Activated naive CD4-positive, alpha-beta T cell treated with anti-CD3 and anti-CD28 coated beads, Interleukin-2, amount 50 U/mL, for 72 hours (primary cell): ENCODE measurements around the gene OSBPL2. TPM values are rescaled to one million over a fixed set of nuclear protein-coding genes. Genes with fewer than 3 reads are reported as not detected.
A peak's percentile ranks its signal among the peaks of the same experiment; 100 is the strongest.

ENCODE experiments used
- ATAC-seq, 2 donors: fragments of 150-1000 bp; cut with Tn5 transposase; 2 replicates each; pipeline ENCODE4 v1.10.0; 2021; ENCODE audit warnings: mild to moderate bottlenecking in 2 of 2, moderate library complexity in 2 of 2
- DNase-seq, 2 donors: peaks; one replicate each; pipeline ENCODE4 v3.0.0; 2021 to 2022; ENCODE audit warnings: low spot score in 2 of 2
- H3K27ac Mint-ChIP-seq, 2 donors: one replicate each; pipeline ENCODE4 v1.8.0; 2022; ENCODE audit warnings: mild to moderate bottlenecking in 2 of 2, mixed read lengths in 2 of 2
- H3K36me3 Mint-ChIP-seq, 2 donors: one replicate each; pipeline ENCODE4 v1.8.0; 2022; ENCODE audit warnings: mixed read lengths in 2 of 2
- H3K9me3 Mint-ChIP-seq, 2 donors: one replicate each; pipeline ENCODE4 v1.8.0; 2022; ENCODE audit warnings: mixed read lengths in 2 of 2
- total RNA-seq, 2 donors: library from RNA; stranded (reverse); gene quantifications; one replicate each; pipeline ENCODE4 v1.2.3, GENCODE V29; 2022

The OSBPL2 gene
- total RNA-seq, 2 donors from 2014 or later: 30.0 to 49.5 TPM

DNA sequence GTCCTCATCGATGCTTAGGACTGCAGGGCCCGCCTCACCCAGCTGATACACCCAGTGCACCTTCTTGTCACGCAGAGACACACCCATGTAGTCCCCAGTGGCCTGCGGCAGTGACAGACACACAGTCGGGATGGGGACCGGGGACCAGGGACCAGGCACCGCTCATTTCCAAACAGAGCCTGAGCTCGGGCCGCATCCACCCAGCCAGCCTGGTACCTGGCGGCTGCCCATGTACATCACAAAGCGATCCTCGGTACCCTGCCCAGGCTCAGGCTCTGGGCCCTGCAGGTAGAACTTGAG, 76.0 kb downstream of the OSBPL2 start:
- Mint-ChIP-seq H3K27ac (no peak overlapping the region), H3K36me3 (no peaks in the 10 kb centered on the region), H3K9me3 (no peaks in the 10 kb centered on the region)
- ATAC-seq: no peak
- no peak for DNase-seq

DNA sequence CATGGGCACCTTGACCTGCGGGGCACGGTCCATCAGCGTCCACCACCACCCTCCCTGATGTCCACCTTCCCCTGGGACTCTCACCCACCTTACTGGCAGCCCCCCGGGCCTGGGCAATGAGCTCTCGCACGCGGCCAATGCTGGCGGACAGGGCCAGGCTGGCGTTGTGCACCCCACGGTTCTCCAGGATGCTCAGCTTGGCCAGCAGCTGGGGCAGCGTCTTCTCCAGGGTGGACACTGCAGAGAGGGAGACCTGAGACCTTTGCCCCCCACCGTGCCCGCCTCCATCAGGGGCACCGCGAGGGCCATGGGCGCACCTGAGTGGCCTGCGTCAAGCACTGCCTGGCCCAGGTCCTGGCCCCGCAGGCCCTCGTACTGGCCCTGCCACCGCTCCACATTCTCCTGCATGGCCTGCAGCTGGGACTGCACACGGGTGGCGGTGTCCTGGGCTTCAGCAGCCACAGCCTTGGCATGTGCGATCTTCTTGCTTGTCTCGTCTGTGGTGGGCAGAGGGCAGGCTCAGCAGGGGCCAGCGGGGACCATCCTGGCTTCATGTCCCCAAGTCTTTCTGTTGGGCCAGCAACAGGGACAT, 76.5 kb downstream of the OSBPL2 start:
- DNase-seq (no peak), ATAC-seq (no peak)
- Mint-ChIP-seq H3K36me3 (no peaks in the 10 kb centered on the region), H3K9me3 (no peaks in the 10 kb centered on the region), H3K27ac (no peak overlapping the region)

DNA sequence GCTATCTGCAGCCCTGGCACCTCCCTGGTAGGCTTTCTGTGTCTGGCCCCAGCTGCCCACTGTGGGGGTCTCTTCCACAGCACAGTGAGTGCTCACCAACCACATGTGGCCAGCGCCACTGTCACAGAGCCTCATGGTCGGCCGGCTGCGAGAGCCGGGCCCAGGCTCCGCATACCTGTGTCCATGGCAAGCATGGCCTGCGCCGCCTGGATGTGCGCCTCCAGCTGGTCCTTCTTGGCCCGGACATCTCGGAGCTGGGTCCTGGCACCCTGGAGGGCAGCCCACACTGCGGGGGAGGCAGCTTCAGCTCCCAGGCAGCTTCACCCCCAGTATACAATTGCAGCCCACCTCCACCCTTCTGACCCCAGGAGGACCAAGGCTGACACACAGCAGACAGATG, 77.5 kb downstream of the OSBPL2 start:
- no peak overlapping the region for H3K27ac Mint-ChIP-seq
- DNase-seq (no peak), ATAC-seq (no peak)
- H3K36me3 Mint-ChIP-seq: no peaks in the 10 kb centered on the region
- H3K9me3 Mint-ChIP-seq: no peaks in the 10 kb centered on the region

DNA sequence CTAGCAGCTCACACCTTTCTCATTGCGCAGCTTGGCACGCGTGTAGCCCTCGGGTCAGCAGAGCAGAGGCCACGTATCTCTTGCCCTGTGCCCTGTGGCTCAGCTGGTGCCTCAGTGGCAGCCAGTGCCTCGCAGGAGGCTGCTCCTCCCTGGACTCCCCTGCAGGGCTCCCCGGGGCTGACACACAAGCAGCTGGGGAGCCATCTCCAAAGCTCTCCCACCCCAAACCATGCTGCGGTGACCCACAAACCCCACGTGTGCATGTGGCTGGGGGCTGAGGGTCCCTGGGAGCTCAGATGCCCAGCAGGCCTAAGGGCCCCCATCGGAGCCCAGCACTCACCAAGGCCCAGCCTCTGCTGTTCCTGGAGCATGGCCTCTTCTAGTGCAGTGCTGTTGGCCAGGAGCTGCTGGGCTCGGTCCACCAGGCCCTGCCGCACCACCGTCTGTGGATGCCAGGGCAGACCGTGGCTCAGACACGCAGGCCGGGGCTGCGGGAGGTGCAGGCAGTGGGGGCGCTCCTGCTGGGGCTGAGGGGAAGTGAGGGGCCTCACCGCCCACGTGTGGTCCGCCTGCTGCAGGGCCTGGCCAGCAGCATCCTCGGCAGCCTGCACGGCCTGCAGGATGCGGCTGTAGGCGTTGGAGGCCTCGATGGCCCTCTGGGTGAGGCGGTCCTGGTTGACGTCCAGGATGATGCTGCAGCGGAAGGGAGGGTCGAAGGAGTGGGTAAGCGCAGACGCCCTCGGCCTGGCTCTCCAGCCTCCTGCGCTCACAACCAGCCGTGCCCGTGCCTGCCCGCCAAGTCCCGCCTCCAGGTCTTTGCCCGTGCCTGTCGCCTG, 78.2 kb downstream of the OSBPL2 start:
- Mint-ChIP-seq H3K36me3 (no peaks in the 10 kb centered on the region), H3K27ac (no peak overlapping the region), H3K9me3 (no peaks in the 10 kb centered on the region)
- no peak for ATAC-seq
- DNase-seq: no peak

DNA sequence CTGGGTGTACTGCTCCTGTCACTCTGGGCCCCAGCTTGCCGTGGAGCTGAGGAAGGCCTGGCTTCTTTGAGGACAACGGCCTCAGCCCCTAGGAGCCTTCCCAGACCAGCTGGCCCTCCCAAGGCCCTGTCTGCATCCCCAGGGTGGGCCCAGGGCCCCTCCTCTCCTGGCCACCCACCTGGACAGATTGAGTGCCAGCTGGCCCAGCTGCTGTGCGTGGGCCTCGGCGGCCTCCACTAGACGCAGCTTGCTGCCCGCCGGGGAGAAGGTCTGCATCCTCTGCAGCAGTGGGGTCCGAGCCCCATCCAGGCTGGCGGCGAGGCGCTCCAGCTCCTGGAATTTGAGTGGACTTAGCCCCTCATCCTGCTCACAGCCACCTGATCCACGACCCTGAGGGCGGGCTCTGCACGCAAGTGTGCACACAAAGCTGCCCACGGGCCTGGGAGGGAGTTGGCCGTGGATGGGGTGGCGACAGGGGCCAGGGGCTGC, 78.9 kb downstream of the OSBPL2 start:
- H3K27ac Mint-ChIP-seq: no peak overlapping the region
- DNase-seq: no peak
- no peak for ATAC-seq
- no peaks in the 10 kb centered on the region for H3K36me3 Mint-ChIP-seq
- H3K9me3 Mint-ChIP-seq: no peaks in the 10 kb centered on the region

DNA sequence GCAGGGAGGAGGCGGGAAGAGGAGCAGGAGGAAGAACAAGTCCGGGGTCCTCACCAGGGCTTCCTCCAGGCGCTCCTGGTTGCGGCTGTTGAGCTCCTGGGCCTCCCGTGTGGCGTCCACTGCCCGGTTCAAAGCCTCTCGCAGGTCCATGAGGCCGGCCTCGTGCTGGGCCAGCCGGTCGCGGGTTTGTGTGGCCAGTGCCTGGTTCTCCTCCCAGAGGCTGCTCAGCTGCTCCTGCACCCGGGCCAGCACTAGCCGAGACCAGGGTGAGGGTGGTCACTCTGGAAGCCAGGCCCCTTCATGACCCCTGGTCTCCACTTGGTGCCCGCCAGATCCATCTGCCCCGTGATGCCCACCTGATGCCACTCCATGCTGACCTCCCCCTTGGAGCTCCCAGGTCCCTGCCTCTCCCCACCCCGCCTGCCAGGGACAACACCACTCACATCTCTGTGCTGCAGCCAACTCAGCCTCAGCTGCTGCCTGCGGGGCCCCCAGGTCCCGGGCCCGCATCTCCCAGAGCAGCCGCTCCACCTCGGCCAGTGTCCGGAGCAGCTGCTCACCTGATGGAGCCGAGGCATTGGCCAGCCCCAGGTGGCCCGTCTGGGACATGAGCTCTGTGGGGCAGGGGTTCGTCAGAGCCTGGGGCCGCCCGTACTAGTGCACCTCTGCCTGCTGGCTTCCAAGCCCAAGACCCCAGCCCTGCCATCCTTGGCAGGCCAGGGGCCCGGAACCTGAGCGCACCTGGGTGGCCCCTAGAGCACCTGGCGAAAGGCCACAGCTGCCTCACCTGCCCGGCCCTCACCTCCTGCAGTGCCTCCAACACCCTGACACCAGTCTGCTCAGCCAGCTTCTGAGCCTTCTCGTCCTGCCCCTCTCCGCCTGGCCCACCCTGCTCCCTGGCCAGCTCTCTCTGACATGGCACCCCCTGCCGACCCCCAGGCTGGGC, 80.4 kb downstream of the OSBPL2 start:
- no peaks in the 10 kb centered on the region for H3K9me3 Mint-ChIP-seq
- no peak overlapping the region for H3K27ac Mint-ChIP-seq
- DNase-seq (no peak), ATAC-seq (peak; percentile 29 to 54)
- H3K36me3 Mint-ChIP-seq: no peaks in the 10 kb centered on the region

DNA sequence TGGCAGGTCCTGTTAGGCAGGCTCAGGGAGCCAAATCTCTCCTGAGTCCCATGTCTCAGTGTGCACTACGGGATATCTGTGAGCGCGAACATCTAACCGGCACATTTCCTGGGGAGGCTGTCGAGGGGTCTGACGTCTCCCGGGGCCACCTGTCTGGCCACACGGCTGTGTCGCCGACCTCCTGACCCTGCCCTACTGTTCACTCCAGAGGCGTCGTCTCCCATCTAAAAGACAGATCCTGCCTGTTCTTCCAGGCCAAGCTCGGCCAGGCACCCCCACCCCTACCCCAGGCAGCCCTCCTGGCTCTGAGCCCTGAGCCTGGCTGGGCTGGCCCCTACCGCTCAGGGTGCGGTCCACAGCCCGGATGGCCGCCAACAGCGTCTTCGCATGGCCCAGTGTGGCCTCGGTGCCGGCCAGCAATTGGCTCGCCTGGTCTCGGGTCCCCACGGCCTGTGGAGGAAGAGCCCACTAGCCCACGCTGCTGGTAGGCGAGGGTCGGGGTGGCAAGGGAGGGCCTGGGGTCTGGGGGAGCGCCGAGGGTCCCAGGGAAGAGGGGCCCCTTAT, 81.1 kb downstream of the OSBPL2 start:
- H3K9me3 Mint-ChIP-seq: no peaks in the 10 kb centered on the region
- no peak for ATAC-seq
- no peak overlapping the region for H3K27ac Mint-ChIP-seq
- DNase-seq: no peak
- no peaks in the 10 kb centered on the region for H3K36me3 Mint-ChIP-seq

DNA sequence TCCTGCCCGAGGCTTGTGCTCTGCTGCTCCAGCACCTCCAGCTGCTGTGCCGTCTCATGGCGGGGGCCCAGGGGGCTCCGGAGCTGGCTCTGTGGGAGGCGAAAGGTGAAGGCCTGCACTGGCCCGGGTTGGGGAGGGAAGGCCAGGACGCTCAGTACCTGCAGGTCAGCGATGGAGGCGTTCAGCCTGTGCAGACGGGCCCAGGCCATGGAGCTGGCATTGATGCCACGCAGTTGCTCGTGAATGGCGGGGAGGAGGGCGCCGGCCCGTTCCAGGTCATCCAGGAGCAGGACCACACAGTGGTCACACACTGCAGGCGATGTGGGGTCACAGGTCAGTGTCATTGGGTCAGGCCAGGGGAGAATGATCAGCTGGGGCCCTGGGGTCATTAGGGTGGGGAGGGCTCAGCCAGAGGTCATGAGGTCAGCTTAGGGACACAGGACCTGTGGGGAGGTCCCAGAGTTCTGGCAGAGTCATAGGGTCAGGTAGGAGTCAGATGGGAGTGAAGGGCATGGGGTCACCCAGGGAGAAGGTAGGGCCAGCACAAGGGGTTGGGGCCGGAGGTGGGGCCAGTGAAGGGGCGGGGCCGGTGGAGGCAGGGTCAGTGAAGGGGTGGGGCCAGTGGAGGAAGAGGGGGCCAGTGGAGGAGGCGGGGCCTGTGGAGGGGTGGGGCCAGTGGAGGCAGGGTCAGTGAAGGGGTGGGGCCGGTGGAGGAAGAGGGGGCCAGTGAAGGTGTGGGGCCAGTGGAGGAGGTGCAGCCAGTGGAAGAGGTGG, 82.4 kb downstream of the OSBPL2 start:
- H3K9me3 Mint-ChIP-seq: no peaks in the 10 kb centered on the region
- H3K27ac Mint-ChIP-seq: peak overlapping the region in 1 of 2 donors; percentile 41
- DNase-seq: no peak
- H3K36me3 Mint-ChIP-seq: no peaks in the 10 kb centered on the region
- peak; percentile 25 to 28 for ATAC-seq

DNA sequence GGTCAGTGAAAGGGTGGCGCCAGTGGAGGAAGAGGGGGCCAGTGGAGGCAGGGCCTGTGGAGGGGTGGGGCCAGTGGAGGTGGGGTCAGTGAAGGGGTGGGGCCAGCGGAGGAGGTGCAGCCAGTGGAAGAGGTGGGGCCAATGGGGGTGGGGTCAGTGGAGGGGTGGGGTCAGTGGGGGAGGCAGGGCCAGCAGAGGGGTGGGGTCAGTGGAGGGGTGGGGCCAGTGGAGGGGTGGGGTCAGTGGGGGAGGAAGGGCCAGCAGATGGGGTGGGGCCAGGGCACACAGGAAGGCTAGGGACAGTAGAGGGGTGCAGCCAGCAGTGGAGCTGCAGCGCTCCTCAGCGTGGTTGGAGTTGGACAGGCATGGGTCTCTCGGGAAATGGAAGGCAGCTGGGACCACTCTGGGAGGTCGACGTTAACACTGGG, 83.2 kb downstream of the OSBPL2 start:
- DNase-seq (no peak), ATAC-seq (peak in 1 of 2 donors; percentile 41)
- Mint-ChIP-seq H3K9me3 (no peaks in the 10 kb centered on the region), H3K36me3 (no peaks in the 10 kb centered on the region), H3K27ac (no peak overlapping the region)

DNA sequence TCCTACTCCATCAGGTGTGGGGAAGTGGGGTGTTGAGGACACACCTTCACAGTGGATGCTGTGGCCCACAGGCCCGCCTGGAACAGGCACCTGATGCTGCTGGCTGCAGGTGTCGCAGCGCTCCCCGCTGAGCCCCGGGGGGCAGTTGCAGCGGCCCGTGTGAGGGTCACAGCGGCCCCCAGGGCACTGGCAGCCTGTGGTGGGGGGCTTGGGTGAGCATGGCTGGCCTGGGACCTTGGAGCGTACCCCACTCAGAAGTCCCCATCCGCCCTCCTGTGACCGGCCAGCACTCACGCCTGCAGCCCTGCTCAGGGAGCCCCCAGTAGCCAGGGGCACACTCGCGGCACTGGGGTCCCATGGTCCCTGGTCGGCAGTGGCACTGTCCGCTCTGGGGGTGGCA, 83.7 kb downstream of the OSBPL2 start:
- Mint-ChIP-seq H3K27ac (no peak overlapping the region), H3K36me3 (no peaks in the 10 kb centered on the region), H3K9me3 (no peaks in the 10 kb centered on the region)
- ATAC-seq: no peak
- DNase-seq: no peak

DNA sequence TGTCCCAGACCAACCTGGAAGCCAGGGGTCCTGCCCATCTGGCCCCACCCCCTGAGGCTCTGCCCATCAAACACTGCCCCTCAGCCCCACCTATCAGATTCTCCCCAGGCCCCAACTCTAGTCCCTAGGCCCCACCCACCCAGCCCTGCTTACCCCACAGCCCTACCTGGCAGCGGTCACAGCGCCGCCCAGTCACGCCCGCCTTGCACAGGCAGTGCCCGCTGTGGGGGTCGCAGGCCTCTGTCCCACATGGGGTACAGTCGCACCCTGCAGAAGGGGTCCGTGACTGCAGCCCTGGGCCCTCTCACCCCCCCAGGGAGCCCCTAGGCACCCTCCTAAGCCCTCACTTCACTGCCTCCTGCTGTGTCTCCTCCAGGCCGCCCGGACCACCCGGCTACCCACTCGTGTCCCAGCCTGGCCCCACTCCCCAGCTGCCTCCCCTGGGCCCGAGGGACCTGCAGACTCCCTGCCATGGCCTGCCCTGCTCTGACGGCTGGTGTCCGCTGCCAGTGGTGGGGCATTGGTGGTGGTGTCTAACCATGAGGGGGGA, 84.2 kb downstream of the OSBPL2 start:
- ATAC-seq (no peak), DNase-seq (no peak)
- Mint-ChIP-seq H3K36me3 (no peaks in the 10 kb centered on the region), H3K27ac (no peak overlapping the region), H3K9me3 (no peaks in the 10 kb centered on the region)

DNA sequence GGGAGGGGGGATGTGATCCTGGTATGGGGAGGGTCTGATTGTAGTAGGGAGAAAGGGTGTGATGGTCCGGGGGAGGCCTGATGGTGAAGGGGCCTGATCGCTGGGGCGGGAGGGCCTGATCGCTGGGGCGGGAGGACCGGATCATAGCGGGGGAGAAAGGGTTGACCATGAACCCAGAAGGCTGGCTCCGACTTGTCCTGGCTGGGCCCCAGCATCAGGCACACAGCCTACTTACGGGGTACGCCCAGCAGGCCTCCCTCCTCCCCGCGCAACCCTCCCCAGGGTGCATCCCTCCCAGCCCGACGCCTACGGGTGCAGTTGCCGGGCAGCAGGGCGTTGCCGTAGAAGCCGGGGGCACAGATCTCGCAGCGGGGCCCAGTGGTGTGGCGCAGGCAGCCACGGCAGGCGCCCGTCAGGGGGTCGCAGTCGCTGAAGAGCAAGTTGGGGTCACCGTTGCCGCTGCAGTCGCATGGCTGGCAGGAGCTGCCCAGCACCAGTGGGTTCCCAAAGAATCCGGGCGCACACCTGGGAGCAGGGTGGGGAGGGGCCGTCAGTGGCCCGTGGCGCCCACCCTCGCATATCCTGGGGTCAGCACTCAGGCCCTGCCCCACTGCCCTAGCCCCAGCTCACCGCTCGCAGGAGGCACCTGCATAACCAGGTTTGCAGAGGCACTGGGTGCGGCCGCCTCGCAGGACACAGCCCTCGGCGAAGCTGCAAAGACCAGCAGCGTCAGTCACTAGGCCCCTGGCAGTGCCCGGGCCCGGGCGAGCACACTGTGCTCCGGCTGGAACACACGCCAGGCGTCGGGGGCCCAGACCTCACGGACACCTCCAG, 85.0 kb downstream of the OSBPL2 start:
- Mint-ChIP-seq H3K9me3 (no peaks in the 10 kb centered on the region), H3K27ac (no peak overlapping the region), H3K36me3 (no peaks in the 10 kb centered on the region)
- no peak for ATAC-seq
- DNase-seq: no peak

DNA sequence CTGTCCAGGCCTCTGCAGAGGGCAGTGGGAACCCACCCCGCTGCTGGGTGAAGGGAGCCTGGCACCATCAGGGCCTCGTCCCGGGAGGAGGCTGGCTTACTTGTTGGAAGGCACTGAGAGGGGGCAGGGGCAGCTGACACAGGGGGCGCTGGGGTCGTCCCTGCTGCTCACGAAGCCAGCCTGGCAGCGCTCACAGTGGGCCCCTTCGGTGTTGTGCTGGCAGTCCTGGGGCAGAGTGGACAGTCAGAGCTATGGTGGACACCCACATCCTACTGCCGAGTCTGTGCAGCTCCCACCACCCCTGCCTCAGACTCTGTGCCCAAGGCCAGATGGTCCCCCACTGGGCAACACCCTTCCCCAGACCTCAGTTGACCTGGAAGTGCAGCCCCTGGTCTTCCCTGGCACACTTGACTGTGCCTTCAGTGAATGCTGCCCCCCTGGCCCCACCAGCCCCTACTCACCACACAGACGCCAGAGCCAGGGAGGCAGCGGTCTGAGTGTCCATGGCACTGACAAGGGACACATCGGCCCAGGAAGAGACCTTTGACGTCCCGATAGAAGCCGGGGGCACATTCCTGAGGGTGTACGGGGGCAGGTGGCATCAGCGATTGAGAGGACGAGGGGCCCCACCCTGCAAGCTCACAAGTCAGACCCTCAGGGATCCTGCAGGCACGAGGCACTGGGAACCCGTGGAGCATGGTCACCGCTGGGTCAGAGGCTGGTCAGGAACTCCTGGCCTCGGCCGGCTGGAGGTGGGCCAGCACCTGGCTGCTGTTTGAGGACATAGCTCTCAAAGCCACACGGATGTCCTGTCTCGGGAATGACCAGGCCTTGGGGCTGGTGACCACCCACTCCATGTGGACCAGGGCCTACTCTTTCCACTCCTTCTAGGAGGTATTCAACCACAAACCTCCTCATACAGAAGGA, 85.9 kb downstream of the OSBPL2 start:
- ATAC-seq: no peak
- Mint-ChIP-seq H3K27ac (no peak overlapping the region), H3K9me3 (no peaks in the 10 kb centered on the region), H3K36me3 (no peaks in the 10 kb centered on the region)
- DNase-seq: no peak

DNA sequence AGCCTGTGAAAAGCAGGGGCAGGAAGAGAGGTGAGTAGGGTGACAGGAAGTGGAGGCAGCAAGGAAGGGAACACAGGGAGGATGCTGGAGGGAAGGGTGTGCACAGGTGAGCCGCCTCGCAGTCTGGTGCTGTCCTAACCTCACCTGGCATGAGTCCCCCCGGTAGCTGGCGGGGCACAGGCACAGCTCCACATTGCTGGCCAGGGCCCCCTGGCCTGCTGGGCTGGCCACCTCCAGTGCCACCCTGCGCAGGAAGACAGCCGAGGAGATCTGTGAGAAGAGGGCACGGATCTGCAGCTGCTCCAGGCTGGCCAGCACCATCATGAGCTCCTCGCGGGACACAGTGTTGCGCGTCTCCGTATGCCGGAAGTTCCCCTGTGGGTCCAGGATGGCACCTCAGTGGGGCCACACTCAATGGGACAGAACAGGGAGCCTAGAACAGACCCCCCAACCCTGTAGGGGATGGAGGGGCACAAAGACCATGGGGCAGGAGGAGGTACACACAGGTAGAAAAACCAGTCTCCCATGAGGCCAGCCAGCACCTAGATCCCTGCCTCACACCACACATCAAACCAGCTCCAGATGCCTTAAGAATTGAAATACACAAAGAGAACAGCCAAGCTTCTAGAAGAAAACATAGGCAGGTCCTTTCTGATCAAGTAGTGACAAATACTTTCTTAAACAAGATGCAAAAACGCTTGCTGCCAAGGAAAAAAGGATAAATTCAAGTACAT, 87.0 kb downstream of the OSBPL2 start:
- H3K27ac Mint-ChIP-seq: no peak overlapping the region
- H3K36me3 Mint-ChIP-seq: no peaks in the 10 kb centered on the region
- ATAC-seq: no peak
- H3K9me3 Mint-ChIP-seq: no peaks in the 10 kb centered on the region
- no peak for DNase-seq
